K562 (cell line): ENCODE measurements around the gene YIPF1. TPM values are rescaled to one million over a fixed set of nuclear protein-coding genes. Genes with fewer than 3 reads are reported as not detected.

ENCODE experiments used
- ATAC-seq: fragments of 200-7000 bp; cut with Tn5 transposase; 3 replicates; pipeline ENCODE4 v1.9.1; 2020; ENCODE audit warnings: moderate library complexity
- BruUV-seq: library from RNA; stranded (reverse); fragments of 400-500 nt; replicated peaks from 2 replicates; lab custom pipeline; 2021; lab: Mats Ljungman, UMichigan
- CTCF ChIA-PET: fragments of 300-600 bp; formaldehyde crosslinking; extraction: SDS; loops from one replicate; lab custom pipeline; 2021; ENCODE audit warnings: low intra/inter-chr PET ratio; lab: Yijun Ruan, JAX
- POLR2A ChIA-PET: fragments of 300-600, 350-650 bp; sonication (Branson Sonifier 250); formaldehyde crosslinking; extraction: SDS; loops from one replicate; lab custom pipeline; 2021; ENCODE audit warnings: antibody characterized with exemption, inconsistent platforms; lab: Yijun Ruan, JAX
- DNase-seq, 4 experiments: peaks; one replicate each; pipeline versions ENCODE4 v3.0.0 to v3.0.0-alpha.2; 2011 to 2018; ENCODE audit warnings: low spot score in 3 of 4, mixed read lengths in 3 of 4; ENCODE audit errors: extremely low read depth in 1 of 4
- FAIRE-seq: peaks from 2 replicates; lab custom pipeline; 2011; peaks lifted over from hg19 to GRCh38; lab: Jason Lieb, UNC
- H2AFZ ChIP-seq: 2 replicates; pipeline ENCODE4 v1.6.0; 2011; ENCODE audit warnings: low read depth, low read length, control low read depth, inconsistent platforms
- H3K27ac ChIP-seq: fragments of 200-600 bp; 3 replicates; pipeline ENCODE4 v1.8.0; 2011; ENCODE audit warnings: low read depth, mild to moderate bottlenecking, control low read depth, inconsistent platforms, low read length, moderate library complexity, mixed read lengths; ENCODE audit errors: extremely low read depth
- H3K27me3 ChIP-seq, 2 experiments: fragments of 300-600 bp in 1 of 2; 2 replicates in 1 of 2; 3 replicates in 1 of 2; pipeline versions ENCODE4 v1.6.0 to v1.8.0; 2011; ENCODE audit warnings: inconsistent platforms in 2 of 2, low read length in 2 of 2, mild to moderate bottlenecking in 1 of 2, mixed read lengths in 1 of 2, moderate library complexity in 1 of 2; ENCODE audit not compliant: control insufficient read depth in 2 of 2, insufficient read depth in 2 of 2
- H3K36me3 ChIP-seq: fragments of 300-600 bp; 3 replicates; pipeline ENCODE4 v1.8.0; 2011; ENCODE audit warnings: mild to moderate bottlenecking, low read length, inconsistent platforms; ENCODE audit not compliant: control insufficient read depth, insufficient read depth
- H3K4me1 ChIP-seq, 2 experiments: fragments of 200-600 bp in 1 of 2; replicated peaks in 1 of 2; 2 replicates in 1 of 2; 3 replicates in 1 of 2; pipeline versions ENCODE4 v1.5.1 to v1.8.0; 2011; ENCODE audit warnings: inconsistent platforms in 2 of 2, low read length in 2 of 2, mild to moderate bottlenecking in 1 of 2, mixed read lengths in 1 of 2, moderate library complexity in 1 of 2; ENCODE audit not compliant: control insufficient read depth in 2 of 2, insufficient read depth in 2 of 2
- H3K4me2 ChIP-seq: 2 replicates; pipeline ENCODE4 v1.6.1; 2011; ENCODE audit warnings: low read length, control low read depth, inconsistent platforms, mixed read lengths; ENCODE audit not compliant: insufficient read depth
- H3K4me3 ChIP-seq: fragments of 200-600 bp; sonication (generic), shearing (Covaris generic); 2 replicates; pipeline ENCODE4 v1.5.1; 2016; ENCODE audit warnings: control low read depth, inconsistent platforms
- H3K79me2 ChIP-seq: fragments of 200-600 bp; 3 replicates; pipeline ENCODE4 v1.8.0; 2011; ENCODE audit warnings: low read length, inconsistent platforms; ENCODE audit not compliant: control insufficient read depth, insufficient read depth
- H3K9ac ChIP-seq, 2 experiments: 2 replicates each; pipeline versions ENCODE4 v1.6.0 to v1.6.1; 2011; ENCODE audit warnings: low read depth in 2 of 2, low read length in 2 of 2, control low read depth in 1 of 2, inconsistent platforms in 1 of 2, mild to moderate bottlenecking in 1 of 2, mixed read lengths in 1 of 2; ENCODE audit not compliant: insufficient read depth in 1 of 2
- H3K9me1 ChIP-seq: one replicate; pipeline ENCODE4 v1.6.0; 2011; ENCODE audit warnings: inconsistent platforms, mild to moderate bottlenecking, low read length, moderate library complexity; ENCODE audit not compliant: control insufficient read depth, insufficient read depth
- H3K9me3 ChIP-seq: replicated peaks from 2 replicates; pipeline ENCODE4 v1.5.1; 2011; ENCODE audit warnings: low read depth, low read length, inconsistent platforms; ENCODE audit not compliant: control insufficient read depth, insufficient read depth
- H4K20me1 ChIP-seq: replicated peaks from 2 replicates; pipeline ENCODE4 v1.6.1; 2011; ENCODE audit warnings: low read length, inconsistent platforms, mixed read lengths; ENCODE audit not compliant: control insufficient read depth, insufficient read depth
- ASH1L ChIP-seq: fragments of 450-650 bp; IDR thresholded peaks from 2 replicates; pipeline ENCODE4 v1.6.1; 2018; ENCODE audit warnings: borderline replicate concordance, mild to moderate bottlenecking, low read depth; ENCODE audit not compliant: partially characterized antibody
- CHAMP1 ChIP-seq: fragments of 450-650 bp; IDR thresholded peaks from 2 replicates; pipeline ENCODE4 v1.6.1; 2016; ENCODE audit warnings: mild to moderate bottlenecking
- ELK3 ChIP-seq: fragments of 450-650 bp; formaldehyde crosslinking; IDR thresholded peaks from 2 replicates; pipeline ENCODE4 v1.4.0; 2020; ENCODE audit warnings: mild to moderate bottlenecking
- HDAC2 ChIP-seq: fragments of 450-650 bp; IDR thresholded peaks from 2 replicates; pipeline ENCODE4 v1.6.1; 2016; ENCODE audit warnings: mild to moderate bottlenecking
- HNRNPL ChIP-seq: fragments of 200-400 bp; formaldehyde crosslinking; IDR thresholded peaks from 2 replicates; pipeline ENCODE4 v1.6.1; 2017; ENCODE audit warnings: low read depth, mild to moderate bottlenecking, low read length
- POLR2AphosphoS2 ChIP-seq: IDR thresholded peaks from 2 replicates; pipeline ENCODE4 v1.6.1; 2012; ENCODE audit warnings: low read length, improper control_type of control experiment
- PTTG1 ChIP-seq: fragments of 450-650 bp; IDR thresholded peaks from 2 replicates; pipeline ENCODE4 v1.6.1; 2016; ENCODE audit warnings: low read depth, mild to moderate bottlenecking, missing genetic modification characterization, missing compliant biosample characterization
- RBM17 ChIP-seq: fragments of 200-400 bp; formaldehyde crosslinking; IDR thresholded peaks from 2 replicates; pipeline ENCODE4 v1.6.1; 2017; ENCODE audit warnings: low read depth, mild to moderate bottlenecking, low read length, borderline replicate concordance
- SLC30A9 ChIP-seq: fragments of 250-450 bp; sonication (Bioruptor Pico); IDR thresholded peaks from 2 replicates; pipeline ENCODE4 v1.8.0; 2022; ENCODE audit warnings: mild to moderate bottlenecking, moderate library complexity
- SREBF2 ChIP-seq: sonication (generic); formaldehyde crosslinking; IDR thresholded peaks from 2 replicates; pipeline ENCODE4 v1.4.0; 2020; ENCODE audit warnings: mild to moderate bottlenecking, missing genetic modification reagents
- THRAP3 ChIP-seq: fragments of 450-650 bp; IDR thresholded peaks from 2 replicates; pipeline ENCODE4 v1.6.1; 2016; ENCODE audit warnings: mild to moderate bottlenecking, inconsistent platforms, borderline replicate concordance
- THRB ChIP-seq: fragments of 450-650 bp; formaldehyde crosslinking; conservative IDR thresholded peaks from 2 replicates; pipeline ENCODE4 v1.4.0; 2022; ENCODE audit warnings: mild to moderate bottlenecking, missing genetic modification characterization
- ZBTB1 ChIP-seq: sonication (generic); formaldehyde crosslinking; IDR thresholded peaks from 2 replicates; pipeline ENCODE4 v1.8.1; 2023; ENCODE audit warnings: missing genetic modification reagents, low read depth, mild to moderate bottlenecking, borderline replicate concordance
- ZNF274 ChIP-seq: IDR thresholded peaks from 2 replicates; pipeline ENCODE4 v1.6.1; 2011; ENCODE audit warnings: low read depth, mild to moderate bottlenecking, low read length, moderate library complexity, borderline replicate concordance
- ZNF780A ChIP-seq: fragments of 250-450 bp; sonication (Bioruptor Pico); IDR thresholded peaks from 2 replicates; pipeline ENCODE4 v1.5.0; 2021; ENCODE audit warnings: mild to moderate bottlenecking
- ZNF785 ChIP-seq: fragments of 250-450 bp; sonication (Bioruptor Pico); IDR thresholded peaks from 2 replicates; pipeline ENCODE4 v1.4.0; 2020; ENCODE audit warnings: mild to moderate bottlenecking
- WGBS: fragments of 100-300 bp; shearing (Covaris generic); methylation state at CpG from one replicate; pipeline ENCODE4 v1.1.6; 2016; ENCODE audit warnings: low coverage, mixed read lengths; ENCODE audit not compliant: insufficient coverage; ENCODE audit errors: missing lambda C conversion rate; 5-methylcytosine and 5-hydroxymethylcytosine counted together
- in situ Hi-C: fragments of 300-500 bp; cut with MboI; formaldehyde crosslinking; loops from 4 replicates; pipeline ENCODE4 v1.15.0; 2018; ENCODE audit warnings: inconsistent platforms, mixed read lengths
- intact Hi-C: fragments of 100-400 bp; cut with micrococcal nuclease; formaldehyde crosslinking; loops from 2 replicates; pipeline ENCODE4 v1.14.2; 2022
- polyA plus RNA-seq, 8 experiments: library from polyadenylated mRNA; depleted of rRNA in 4 of 8; stranded (reverse) in 5 of 8; unstranded in 3 of 8; fragments of >200 nt; fragmentation: Nextera tagmentation in 2 of 8; fragmentation: Illumina TruSeq in 1 of 8; extraction: Ambion mirVana in 2 of 8; extraction: Trizol in 1 of 8; gene quantifications; 2 replicates each; pipeline versions ENCODE4 v1.2.1 to v1.2.3, GENCODE V29; 2011 to 2014; ENCODE audit warnings: inconsistent platforms in 1 of 8, missing spikeins in 1 of 8
- total RNA-seq, 7 experiments: library from RNA; depleted of rRNA in 6 of 7; stranded (reverse); fragments of >200 nt in 6 of 7; fragmentation: Illumina TruSeq in 2 of 7; extraction: Trizol in 2 of 7; gene quantifications; 2 replicates each; pipeline versions ENCODE4 v1.2.1 to v1.2.3, GENCODE V29; 2011 to 2021; ENCODE audit warnings: low replicate concordance in 1 of 7

Gene YIPF1
- total and polyA plus RNA-seq, 9 of the 15 experiments (the other 6 are each of a cell fraction or from before 2014, with no cell fraction given), result 11.5 to 37.5 (median 19.2) TPM

GRCh38 chr1:53838654-53838974 lies 51.0 kb downstream of the YIPF1 start (continued):
- no peak for TF ChIP-seq ZNF780A

- H3K9ac ChIP-seq, result peak within 1 kb of the TSS; percentile 92 to 96
- H3K79me2 ChIP-seq, result peaks cover 52% of the 10 kb centered on the region
- WGBS, result 0% methylated on average over 47 of the region's 59 CpGs
- FAIRE-seq (no peak), DNase-seq (peak; percentile 92 to 98 (median 93)), ATAC-seq (peak; percentile 96)
- intact Hi-C loops (no loop called here), in situ Hi-C loops (no loop called here)
- H3K4me3 ChIP-seq, result peak within 1 kb of the TSS; percentile 90
- H3K27ac ChIP-seq, result peak within 1 kb of the TSS; percentile 97
- H4K20me1 ChIP-seq, result no peaks in the 10 kb centered on the region
- H3K27me3 ChIP-seq, result no peaks in the 10 kb centered on the region
- peaks cover 25% of the 10 kb centered on the region for H3K36me3 ChIP-seq
- BruUV-seq, result no TSS peak
- CTCF ChIA-PET, result no interaction called here
- H3K9me3 ChIP-seq, result no peaks in the 10 kb centered on the region
- H3K4me2 ChIP-seq, result peak within 1 kb of the TSS; percentile 100
- H2AFZ ChIP-seq, result peak within 1 kb of the TSS; percentile 99
- POLR2A ChIA-PET, result interaction anchor here (0.6 to 1.2 kb wide), 10 partner anchors 11 to 978 kb away, joined by 3 to 4 read pairs (median 3); partner anchors contain the start of genes IFT25 and LRRC42
- H3K4me1 ChIP-seq, result peaks cover 4 to 13% of the 10 kb centered on the region in 2 experiments; a peak in 3 of 5 replicates
- no peaks in the 10 kb centered on the region for H3K9me1 ChIP-seq
- peak; percentile 70; the same call in 1 of the 2 replicates for TF ChIP-seq HNRNPL
- no peak for TF ChIP-seq POLR2AphosphoS2
- no peak for TF ChIP-seq ZNF785
- 0 out of 2 replicates have a peak, but pooled peaks have one; percentile 29 for TF ChIP-seq ELK3 (CRISPR knock-in tag)
- no peak for TF ChIP-seq ZBTB1
- 0 out of 2 replicates have a peak, but pooled peaks have one; percentile 50 for TF ChIP-seq CHAMP1
- no peak for TF ChIP-seq SLC30A9 (CRISPR knock-in tag)
- 0 out of 2 replicates have a peak, but pooled peaks have one; percentile 41 for TF ChIP-seq HDAC2
- no peak for TF ChIP-seq RBM17
- peak; percentile 91 for TF ChIP-seq THRB (CRISPR knock-in tag)
- no peak for TF ChIP-seq ZNF274
- 0 out of 2 replicates have a peak, but pooled peaks have one; percentile 22 for TF ChIP-seq PTTG1
- TF ChIP-seq ASH1L, result peak; percentile 88
- TF ChIP-seq SREBF2, result no peak
- TF ChIP-seq THRAP3, result no peak
Observed at GRCh38 chr1:53837924-53838653, 51.5 kb downstream of the YIPF1 start, which contains the start of gene NDC1. Gene NDC1 (minus strand): TSS chr1:53838296. CDS start chr1:53838261, 35 bp downstream.
